Omental fat pad (tissue), 4 donors: Measurements from ENCODE around the gene ZMIZ1. TPM values are rescaled to one million over a fixed set of nuclear protein-coding genes. Genes with fewer than 3 reads are reported as not detected.

ENCODE experiments used
- ATAC-seq: fragments of 150-250 bp; one replicate; pipeline ENCODE4 v1.9.1; 2016; ENCODE audit warnings: mild to moderate bottlenecking, moderate library complexity; ENCODE audit not compliant: low FRiP score
- DNase-seq: peaks from one replicate; pipeline ENCODE4 v3.0.0-alpha.2; 2019; ENCODE audit warnings: low spot score
- total RNA-seq, 4 donors: library from RNA; depleted of rRNA; stranded (reverse); fragments of >200 nt; gene quantifications; one replicate each; pipeline ENCODE4 v1.1.0, GENCODE V29; 2016
- TF ChIP-seq, protein P1 (sequence below), 3 donors: fragments of 450-650 bp; IDR thresholded peaks; one replicate each; pipeline ENCODE4 v1.5.1; 2016 to 2017; ENCODE audit warnings: antibody characterized with exemption in 3 of 3, mild to moderate bottlenecking in 3 of 3, moderate library complexity in 2 of 3

ZMIZ1 gene
- total RNA-seq, 4 donors from 2014 or later = 24.2 to 64.8 (median 43.1) TPM

GRCh38 chr10:79084972-79085597, 16.3 kb downstream of the ZMIZ1 start:
- ATAC-seq = no peak
- TF ChIP-seq, protein P1, sequence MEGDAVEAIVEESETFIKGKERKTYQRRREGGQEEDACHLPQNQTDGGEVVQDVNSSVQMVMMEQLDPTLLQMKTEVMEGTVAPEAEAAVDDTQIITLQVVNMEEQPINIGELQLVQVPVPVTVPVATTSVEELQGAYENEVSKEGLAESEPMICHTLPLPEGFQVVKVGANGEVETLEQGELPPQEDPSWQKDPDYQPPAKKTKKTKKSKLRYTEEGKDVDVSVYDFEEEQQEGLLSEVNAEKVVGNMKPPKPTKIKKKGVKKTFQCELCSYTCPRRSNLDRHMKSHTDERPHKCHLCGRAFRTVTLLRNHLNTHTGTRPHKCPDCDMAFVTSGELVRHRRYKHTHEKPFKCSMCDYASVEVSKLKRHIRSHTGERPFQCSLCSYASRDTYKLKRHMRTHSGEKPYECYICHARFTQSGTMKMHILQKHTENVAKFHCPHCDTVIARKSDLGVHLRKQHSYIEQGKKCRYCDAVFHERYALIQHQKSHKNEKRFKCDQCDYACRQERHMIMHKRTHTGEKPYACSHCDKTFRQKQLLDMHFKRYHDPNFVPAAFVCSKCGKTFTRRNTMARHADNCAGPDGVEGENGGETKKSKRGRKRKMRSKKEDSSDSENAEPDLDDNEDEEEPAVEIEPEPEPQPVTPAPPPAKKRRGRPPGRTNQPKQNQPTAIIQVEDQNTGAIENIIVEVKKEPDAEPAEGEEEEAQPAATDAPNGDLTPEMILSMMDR (IDR thresholded peaks at IDR 0.05) = no peak
- DNase-seq = no peak

- ATAC-seq (no peak), DNase-seq (no peak)
- TF ChIP-seq, protein P1 (IDR thresholded peaks at IDR 0.05) = no peak
Observed at GRCh38 chr10:79086822-79087221, 18.1 kb downstream of the ZMIZ1 start.

DNA sequence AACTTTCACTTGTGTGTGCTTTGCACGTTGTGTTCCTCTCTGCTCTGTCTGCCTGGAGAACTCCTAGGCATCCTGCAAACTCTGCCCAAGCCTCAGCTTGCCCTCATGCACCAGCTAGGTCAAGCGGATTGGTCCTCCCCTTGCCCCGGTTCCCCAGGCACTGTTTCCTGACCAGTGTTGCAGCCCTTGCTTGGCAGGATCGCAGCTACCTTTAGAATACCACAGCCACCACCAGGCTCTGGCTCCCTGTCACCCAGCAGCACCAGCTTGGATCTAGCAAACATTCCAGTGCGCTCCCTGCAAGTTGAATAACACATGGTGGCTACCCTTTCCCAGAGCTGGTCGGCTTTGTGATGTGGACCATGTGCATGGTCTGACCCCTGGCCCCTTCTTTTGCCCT, 19.0 kb downstream of the ZMIZ1 start:
- TF ChIP-seq, protein P1 (IDR thresholded peaks at IDR 0.05) = no peak
- ATAC-seq = no peak

GRCh38 chr10:79088176-79088575, 19.4 kb downstream of the ZMIZ1 start:
- ATAC-seq (no peak), DNase-seq (no peak)
- TF ChIP-seq, protein P1 (IDR thresholded peaks at IDR 0.05) = no peak

More for the DNA sequence above, 19.0 kb downstream of the ZMIZ1 start:
- DNase-seq = no peak

- TF ChIP-seq, protein P1 (IDR thresholded peaks at IDR 0.05) = no peak
- no peak for DNase-seq
- ATAC-seq = no peak
Observed at GRCh38 chr10:79088613-79089355, 20.0 kb downstream of the ZMIZ1 start.

- TF ChIP-seq, protein P1 (IDR thresholded peaks at IDR 0.05) = no peak
- DNase-seq (no peak), ATAC-seq (no peak)
Observed at GRCh38 chr10:79089632-79090031, 20.9 kb downstream of the ZMIZ1 start.
